Stomach (tissue), 9 donors: ENCODE results near the gene CLK2. TPM values are rescaled to one million over a fixed set of nuclear protein-coding genes. Genes with fewer than 3 reads are reported as not detected.

Experiments
- DNase-seq, 2 donors: peaks; one replicate each; pipeline versions ENCODE4 v3.0.0 to v3.0.0-alpha.2; 2013 to 2019
- H3K27ac ChIP-seq, 5 donors: fragments of 200-600 bp in 4 of 5; sonication (generic) in 4 of 5; one replicate each; pipeline ENCODE4 v1.5.1; 2013 to 2019; ENCODE audit warnings: mild to moderate bottlenecking in 1 of 5, moderate library complexity in 1 of 5
- H3K27me3 ChIP-seq, 3 donors: fragments of 200-600 bp; sonication (generic); one replicate each; pipeline ENCODE4 v1.5.1; 2017 to 2019; ENCODE audit warnings: mixed run types in 1 of 3
- H3K36me3 ChIP-seq, 4 donors: fragments of 200-600 bp; sonication (generic); 1 replicate in 3 of 4; 2 replicates in 1 of 4; pipeline ENCODE4 v1.5.1; 2016 to 2019
- H3K4me1 ChIP-seq, 4 donors: fragments of 200-600 bp; sonication (generic); one replicate each; pipeline ENCODE4 v1.5.1; 2016 to 2019
- H3K4me3 ChIP-seq, 4 donors: fragments of 200-600 bp; sonication (generic) in 3 of 4; one replicate each; pipeline ENCODE4 v1.5.1; 2016 to 2019; ENCODE audit warnings: mild to moderate bottlenecking in 1 of 4
- H3K9me3 ChIP-seq, 4 donors: fragments of 200-600 bp; sonication (generic); one replicate each; pipeline ENCODE4 v1.5.1; 2016 to 2019
- EP300 ChIP-seq: sonication (generic); formaldehyde crosslinking; IDR thresholded peaks from one replicate; pipeline ENCODE4 v1.6.1; 2017; ENCODE audit warnings: antibody characterized with exemption
- POLR2A ChIP-seq, 4 donors: fragments of 450-650 bp; IDR thresholded peaks; one replicate each; pipeline ENCODE4 v1.6.1; 2016; ENCODE audit warnings: antibody characterized with exemption in 4 of 4, control low read depth in 2 of 4, mild to moderate bottlenecking in 1 of 4, moderate library complexity in 1 of 4
- POLR2AphosphoS5 ChIP-seq, 3 donors: sonication (generic); formaldehyde crosslinking; IDR thresholded peaks; one replicate each; pipeline ENCODE4 v1.6.1; 2016; ENCODE audit warnings: antibody characterized with exemption in 3 of 3
- WGBS, 5 donors: extraction: QIAGEN DNeasy Blood & Tissue Kit in 3 of 5; methylation state at CpG; one replicate each; pipeline versions ENCODE4 v1.1.5 to v1.1.7; 2013 to 2018; 5-methylcytosine and 5-hydroxymethylcytosine counted together
- intact Hi-C: fragments of 100-400 bp; cut with DNase I; formaldehyde crosslinking; loops from one replicate; pipeline ENCODE4 v1.15.1; 2023; ENCODE audit warnings: low total_unique reads
- polyA plus RNA-seq, 3 donors: library from polyadenylated mRNA; stranded (reverse); fragments of 200-250 nt; gene quantifications; one replicate each; pipeline ENCODE4 v1.2.3, GENCODE V29; 2013
- total RNA-seq, 5 donors: library from RNA; depleted of rRNA; stranded (reverse); fragments of >200 nt; gene quantifications; one replicate each; pipeline versions ENCODE4 v1.1.0 to v1.2.3, GENCODE V29; 2014 to 2016
- TF ChIP-seq, protein P1 (sequence below), 7 experiments: fragments of 450-650 bp in 4 of 7; fragments of 200-600 bp in 3 of 7; sonication (generic) in 3 of 7; IDR thresholded peaks; one replicate each; pipeline ENCODE4 v1.5.1; 2016 to 2019; ENCODE audit warnings: antibody characterized with exemption in 7 of 7, control low read depth in 2 of 7, mild to moderate bottlenecking in 1 of 7
- donor health status: healthy with polysubstance abuse.
- donor health status: Bipolar disorder and iron deficiency.
- donor health status: healthy.

The CLK2 gene
- total and polyA plus RNA-seq, 8 donors: 16.0 to 77.6 (median 43.3) TPM

DNA sequence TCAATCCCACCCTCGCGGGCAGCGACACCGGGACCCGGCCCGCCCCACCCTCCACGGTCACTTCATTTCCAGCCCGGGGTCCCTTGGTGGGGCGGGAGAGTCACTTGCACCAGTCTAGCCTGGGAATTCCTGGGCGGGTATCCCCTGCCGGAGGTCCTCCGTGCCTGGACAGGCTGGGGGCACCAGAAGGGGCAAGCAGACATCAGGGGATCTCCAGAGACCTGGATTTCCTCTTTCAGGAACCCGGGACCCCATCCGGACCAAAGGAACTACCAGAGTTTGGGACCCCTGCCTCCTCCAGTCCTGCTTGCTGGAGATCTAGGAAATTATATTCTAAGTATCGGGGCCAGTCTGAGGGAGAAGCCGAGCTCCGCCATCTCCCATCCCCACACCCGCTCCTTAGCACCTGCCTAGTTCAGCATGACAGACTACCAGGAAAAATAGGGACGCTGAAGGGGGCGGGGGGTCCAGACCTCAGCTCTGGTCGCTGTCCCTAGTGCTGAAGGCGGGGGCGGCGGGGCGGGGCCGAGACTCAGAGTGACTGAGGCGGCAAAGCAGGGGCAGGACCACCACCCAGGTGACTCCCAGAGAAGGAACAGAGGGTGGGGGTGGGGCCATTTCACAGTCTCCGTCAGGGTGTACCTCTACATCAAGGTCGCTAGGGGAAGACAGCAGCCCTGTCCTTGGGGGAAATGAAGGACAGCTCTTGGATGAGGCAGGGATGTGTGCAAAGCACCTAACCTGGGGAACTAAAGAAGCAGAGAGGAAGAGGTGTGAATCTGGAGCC lies 4.8 kb upstream of the CLK2 start:
- Histone ChIP-seq H3K4me3 (peak overlapping the region; percentile 73 to 93 (median 82)), H3K27ac (peak overlapping the region; percentile 61 to 83 (median 72)), H3K9me3 (no peaks in the 10 kb centered on the region), H3K27me3 (no peaks in the 10 kb centered on the region), H3K36me3 (peaks cover 0 to 10% (median 2%) of the 10 kb centered on the region in 4 donors), H3K4me1 (peaks cover 11 to 30% (median 25%) of the 10 kb centered on the region in 4 donors)
- 0 to 2% (median 1%) methylated on average over 25 to 29 of the region's 29 CpGs for WGBS, 5 donors
- peak; percentile 52 to 87 for DNase-seq
- TF ChIP-seq EP300: no peak
- TF ChIP-seq, protein P1, sequence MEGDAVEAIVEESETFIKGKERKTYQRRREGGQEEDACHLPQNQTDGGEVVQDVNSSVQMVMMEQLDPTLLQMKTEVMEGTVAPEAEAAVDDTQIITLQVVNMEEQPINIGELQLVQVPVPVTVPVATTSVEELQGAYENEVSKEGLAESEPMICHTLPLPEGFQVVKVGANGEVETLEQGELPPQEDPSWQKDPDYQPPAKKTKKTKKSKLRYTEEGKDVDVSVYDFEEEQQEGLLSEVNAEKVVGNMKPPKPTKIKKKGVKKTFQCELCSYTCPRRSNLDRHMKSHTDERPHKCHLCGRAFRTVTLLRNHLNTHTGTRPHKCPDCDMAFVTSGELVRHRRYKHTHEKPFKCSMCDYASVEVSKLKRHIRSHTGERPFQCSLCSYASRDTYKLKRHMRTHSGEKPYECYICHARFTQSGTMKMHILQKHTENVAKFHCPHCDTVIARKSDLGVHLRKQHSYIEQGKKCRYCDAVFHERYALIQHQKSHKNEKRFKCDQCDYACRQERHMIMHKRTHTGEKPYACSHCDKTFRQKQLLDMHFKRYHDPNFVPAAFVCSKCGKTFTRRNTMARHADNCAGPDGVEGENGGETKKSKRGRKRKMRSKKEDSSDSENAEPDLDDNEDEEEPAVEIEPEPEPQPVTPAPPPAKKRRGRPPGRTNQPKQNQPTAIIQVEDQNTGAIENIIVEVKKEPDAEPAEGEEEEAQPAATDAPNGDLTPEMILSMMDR (IDR thresholded peaks at IDR 0.05): peak in 2 of 7 experiments; percentile 9 to 27
- intact Hi-C loops: no loop called here

DNA sequence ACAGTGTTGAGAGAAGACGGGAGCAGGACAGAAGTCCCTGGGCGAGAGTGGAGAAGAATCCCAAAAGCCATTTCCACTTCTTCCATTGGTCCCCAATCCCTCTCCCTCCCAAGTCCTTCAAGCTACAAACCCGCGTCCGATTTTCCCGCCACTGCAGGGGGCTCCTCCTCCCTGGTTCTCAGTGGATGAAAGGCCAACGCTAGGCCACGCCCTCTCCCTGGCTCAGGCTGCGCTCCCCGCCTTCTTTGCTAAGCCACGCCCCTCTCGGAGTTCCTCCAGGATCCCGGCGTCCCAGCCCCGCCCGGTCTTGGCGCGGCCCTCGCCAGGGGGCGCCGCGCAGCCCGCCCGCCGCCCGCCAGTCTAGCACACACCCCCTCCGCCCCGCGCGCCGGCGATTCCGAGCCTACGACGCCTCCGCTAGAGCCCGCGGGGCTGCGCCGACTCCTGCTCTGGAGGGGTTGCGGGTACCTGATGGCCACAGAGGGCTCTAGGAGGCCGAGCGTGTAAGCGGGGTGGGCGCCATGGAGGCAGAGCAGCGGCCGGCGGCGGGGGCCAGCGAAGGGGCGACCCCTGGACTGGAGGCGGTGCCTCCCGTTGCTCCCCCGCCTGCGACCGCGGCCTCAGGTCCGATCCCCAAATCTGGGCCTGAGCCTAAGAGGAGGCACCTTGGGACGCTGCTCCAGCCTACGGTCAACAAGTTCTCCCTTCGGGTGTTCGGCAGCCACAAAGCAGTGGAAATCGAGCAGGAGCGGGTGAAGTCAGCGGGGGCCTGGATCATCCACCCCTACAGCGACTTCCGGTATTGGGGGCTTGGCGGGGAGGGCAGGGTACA lies 4.0 kb upstream of the CLK2 start, which contains the start of gene HCN3:
Gene HCN3, plus strand, starts transcription at position 394 of the 832 bp plus-strand sequence. Its CDS starts 128 bp downstream, at position 522.
- Histone ChIP-seq H3K9me3 (no peaks in the 10 kb centered on the region), H3K27ac (peak within 1 kb of the TSS; percentile 61 to 83 (median 72)), H3K27me3 (no peaks in the 10 kb centered on the region), H3K4me3 (peak within 1 kb of the TSS; percentile 73 to 93 (median 82)), H3K4me1 (peaks cover 15 to 35% (median 29%) of the 10 kb centered on the region in 4 donors), H3K36me3 (peaks cover 0 to 3% (median under 1%) of the 10 kb centered on the region in 4 donors)
- intact Hi-C loops: no loop called here
- DNase-seq: peak; percentile 99
- WGBS, 5 donors: 1 to 3% (median 2%) methylated on average over 20 to 68 of the region's 68 CpGs
- TF ChIP-seq POLR2AphosphoS5 (IDR thresholded peaks at IDR 0.05) (peak in 2 of 3 donors; percentile 17 to 84), EP300 (no peak), POLR2A (IDR thresholded peaks at IDR 0.05) (no peak)
- TF ChIP-seq, protein P1 (IDR thresholded peaks at IDR 0.05): peak in 5 of 7 experiments; percentile 8 to 88 (median 64)

DNA sequence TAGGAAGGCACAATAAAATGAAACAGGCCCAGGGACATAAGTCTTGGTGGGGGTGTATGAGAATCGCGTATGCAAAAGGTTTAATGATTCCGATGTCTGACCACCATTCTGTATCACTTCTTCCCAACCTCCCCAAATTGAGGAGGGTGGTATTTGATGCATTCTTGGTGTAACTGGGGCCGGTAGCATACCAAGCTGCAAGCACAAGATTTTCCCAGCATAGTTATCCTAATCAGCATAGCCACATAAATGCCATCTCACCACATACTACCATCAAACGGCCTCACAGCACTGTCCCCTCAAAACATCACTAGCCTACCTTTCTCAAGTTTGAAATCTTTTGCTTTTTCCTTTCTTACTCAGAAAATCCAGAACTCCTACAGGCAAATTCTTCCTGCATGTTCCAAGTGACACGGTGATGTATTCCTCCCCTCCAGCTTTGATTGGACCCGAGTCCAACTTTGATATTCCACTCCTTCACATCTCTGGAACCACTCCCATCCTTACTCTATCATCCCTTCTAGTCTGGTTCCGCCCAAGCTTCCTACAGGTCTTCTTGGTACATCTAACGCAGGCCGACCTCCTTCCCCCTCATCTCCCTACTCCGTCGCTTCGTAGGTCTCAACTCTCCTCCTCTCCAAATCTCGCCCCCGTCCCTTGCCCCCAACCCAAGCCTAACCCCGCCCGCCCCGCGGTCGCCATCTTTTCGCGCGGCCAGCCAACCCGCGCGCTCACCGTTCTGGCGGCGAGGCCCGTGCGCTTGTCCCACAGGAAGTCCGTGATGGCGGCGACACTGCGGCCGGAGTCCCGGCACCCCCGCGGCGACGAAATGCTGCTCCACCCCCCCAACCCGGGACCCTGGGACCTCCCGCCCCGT lies 600 bp downstream of the CLK2 start:
- H3K27ac ChIP-seq: peak overlapping the region; percentile 91 to 99 (median 96)
- peaks cover 20 to 40% (median 36%) of the 10 kb centered on the region in 4 donors for H3K4me1 ChIP-seq
- no peak for DNase-seq
- H3K4me3 ChIP-seq: peak overlapping the region; percentile 61 to 87 (median 81)
- TF ChIP-seq, protein P1 (IDR thresholded peaks at IDR 0.05): no peak
- TF ChIP-seq EP300 (no peak), POLR2A (IDR thresholded peaks at IDR 0.05) (no peak), POLR2AphosphoS5 (IDR thresholded peaks at IDR 0.05) (no peak)
- intact Hi-C loops: no loop called here
- WGBS, 5 donors: 3 to 7% (median 4%) methylated on average over 34 to 44 of the region's 44 CpGs
- H3K9me3 ChIP-seq: no peaks in the 10 kb centered on the region
- peaks cover 33 to 41% (median 37%) of the 10 kb centered on the region in 4 donors for H3K36me3 ChIP-seq
- no peaks in the 10 kb centered on the region for H3K27me3 ChIP-seq
